GM18868 (cell line): ENCODE data around the gene UBE2D3.
"Not testable (repeated sequence)": the region's sequence is repeated elsewhere in the genome, so short reads cannot be mapped to it uniquely, and the experiment has no call there.

Experiments
- ATAC-seq: cut with Tn5 transposase; IDR thresholded peaks from one replicate; pipeline ENCODE4 v1.9.1; 2021; ENCODE audit warnings: mild to moderate bottlenecking, moderate library complexity; ENCODE audit not compliant: unreplicated experiment

UBE2D3 gene

DNA sequence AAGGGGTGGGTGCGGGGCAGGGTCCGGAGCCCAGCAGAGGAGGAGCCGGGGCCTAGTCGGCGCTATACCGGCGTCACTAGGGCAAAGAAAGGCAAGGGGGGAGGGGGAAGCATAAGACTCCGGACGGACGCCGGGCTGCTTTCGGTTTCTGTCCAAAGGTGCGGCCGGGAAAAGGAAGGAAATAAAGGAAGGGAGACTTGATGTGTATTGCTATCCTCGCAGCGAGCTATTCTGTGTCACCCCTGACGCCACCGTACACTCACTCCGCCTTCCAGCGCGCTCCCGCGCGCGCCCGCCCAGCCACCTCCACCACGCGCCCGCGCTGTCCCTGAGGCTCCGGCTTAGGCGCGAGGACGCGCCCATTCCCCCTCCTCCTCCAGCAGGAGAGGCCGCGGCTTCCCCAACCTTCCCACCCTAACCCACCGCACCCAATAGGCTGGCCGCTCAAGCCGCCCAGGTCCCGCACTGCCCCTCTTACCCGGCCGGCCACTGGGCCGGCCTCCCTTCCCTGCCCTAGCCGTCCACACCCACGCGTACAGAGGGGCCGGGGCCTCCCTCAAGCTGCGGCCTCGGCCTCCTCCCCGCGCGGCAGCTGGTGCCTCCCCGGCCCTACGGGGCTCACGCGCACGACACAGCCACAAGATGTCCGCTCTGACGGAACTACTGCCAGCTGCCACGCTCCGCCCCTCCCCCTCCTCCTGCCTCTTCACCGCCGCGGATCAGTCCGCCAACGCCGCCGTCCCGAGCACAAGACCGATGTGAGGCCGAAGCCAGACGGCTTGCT lies at the start of gene UBE2D3:
Gene UBE2D3 (minus strand): TSS at position 662 of the 784 bp plus-strand sequence. CDS start 1,043 bp downstream, outside the sequence.
- ATAC-seq, result peak; percentile 31

DNA sequence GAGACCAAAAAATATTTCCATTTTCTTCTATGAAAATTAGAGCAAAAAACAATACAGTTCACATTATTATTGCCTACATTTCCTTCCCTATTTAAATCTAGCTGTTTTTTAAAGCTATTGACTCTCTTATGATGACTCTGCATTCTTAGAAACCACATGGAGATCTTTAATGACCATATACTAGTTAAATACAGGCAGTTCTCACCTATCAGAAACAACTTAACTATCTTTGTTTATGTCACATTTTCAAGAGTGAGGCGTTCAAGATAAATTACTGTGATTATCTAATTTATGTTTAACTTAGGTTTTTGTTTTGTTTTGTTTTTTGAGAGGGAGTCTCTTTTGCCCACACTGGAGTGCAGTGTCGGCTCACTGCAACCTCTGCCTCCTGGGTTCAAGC lies 44.4 kb upstream of the UBE2D3 start:
- ATAC-seq, result no peak

DNA sequence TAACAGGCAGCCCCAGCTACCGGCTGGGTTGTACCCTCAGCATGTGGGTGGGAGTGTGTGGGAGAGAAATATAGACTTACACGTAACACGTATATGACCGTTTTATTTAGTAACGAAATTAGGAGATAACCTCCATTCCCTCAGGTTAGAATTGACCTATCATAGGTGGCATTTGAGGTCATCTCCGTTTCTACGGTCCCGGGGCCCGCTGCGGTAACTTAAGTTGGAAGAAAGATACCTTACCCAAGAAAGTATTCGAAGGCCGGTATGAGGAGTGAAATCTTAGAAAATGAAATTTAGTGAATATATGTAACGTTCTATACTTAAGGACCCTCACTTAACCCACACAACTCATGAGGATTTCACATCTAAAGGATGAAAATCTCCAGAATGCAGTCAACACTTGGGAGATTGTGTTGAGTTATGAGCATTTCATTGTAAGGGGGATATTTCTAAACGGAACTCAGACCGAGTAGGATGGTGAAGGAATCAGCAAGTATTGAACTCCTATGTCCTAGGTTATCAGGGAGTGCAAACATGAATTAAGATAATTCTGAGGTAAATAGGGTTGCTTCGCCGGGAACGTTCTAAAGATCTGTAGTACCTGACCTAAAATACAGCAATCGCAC lies 42.3 kb upstream of the UBE2D3 start:
- ATAC-seq, result peak; percentile 28

- peak; percentile 86 for ATAC-seq
These were observed 41.6 kb upstream of the UBE2D3 start, which contains the start of gene CISD2 for GRCh38 chr4:102868781-102869568. CISD2 (plus strand) TSS chr4:102868992; CDS start chr4:102869085, 93 bp downstream.

DNA sequence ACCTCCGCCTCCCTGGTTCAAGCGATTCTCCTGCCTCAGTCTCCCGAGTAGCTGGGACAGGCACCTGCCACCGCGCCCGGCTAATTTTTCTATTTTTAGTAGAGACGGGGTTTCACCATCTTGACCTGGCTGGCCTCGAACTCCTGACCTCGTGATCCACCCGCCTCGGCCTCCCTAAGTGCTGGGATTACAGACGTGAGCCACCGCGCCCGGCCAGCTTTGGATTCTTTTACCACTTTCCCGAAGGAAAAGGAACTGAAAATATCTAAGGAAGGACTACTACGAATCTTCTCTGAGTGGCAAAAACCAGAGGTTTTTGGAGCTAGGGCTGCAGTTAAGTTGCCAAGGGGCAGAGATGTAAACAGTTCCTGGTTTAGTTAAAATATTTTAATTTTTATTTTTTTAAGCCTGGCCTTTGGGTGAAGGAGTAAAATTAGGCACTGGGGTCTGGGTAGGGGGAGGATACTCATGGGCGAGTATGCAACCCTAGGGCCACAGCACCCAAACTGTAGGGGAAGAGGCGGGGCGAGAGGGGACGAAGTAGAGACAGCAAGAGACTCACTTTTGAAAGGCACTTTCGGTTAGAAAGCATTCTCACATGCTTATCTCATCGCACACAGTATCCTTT lies 40.9 kb upstream of the UBE2D3 start:
- ATAC-seq, result peak; percentile 46

DNA sequence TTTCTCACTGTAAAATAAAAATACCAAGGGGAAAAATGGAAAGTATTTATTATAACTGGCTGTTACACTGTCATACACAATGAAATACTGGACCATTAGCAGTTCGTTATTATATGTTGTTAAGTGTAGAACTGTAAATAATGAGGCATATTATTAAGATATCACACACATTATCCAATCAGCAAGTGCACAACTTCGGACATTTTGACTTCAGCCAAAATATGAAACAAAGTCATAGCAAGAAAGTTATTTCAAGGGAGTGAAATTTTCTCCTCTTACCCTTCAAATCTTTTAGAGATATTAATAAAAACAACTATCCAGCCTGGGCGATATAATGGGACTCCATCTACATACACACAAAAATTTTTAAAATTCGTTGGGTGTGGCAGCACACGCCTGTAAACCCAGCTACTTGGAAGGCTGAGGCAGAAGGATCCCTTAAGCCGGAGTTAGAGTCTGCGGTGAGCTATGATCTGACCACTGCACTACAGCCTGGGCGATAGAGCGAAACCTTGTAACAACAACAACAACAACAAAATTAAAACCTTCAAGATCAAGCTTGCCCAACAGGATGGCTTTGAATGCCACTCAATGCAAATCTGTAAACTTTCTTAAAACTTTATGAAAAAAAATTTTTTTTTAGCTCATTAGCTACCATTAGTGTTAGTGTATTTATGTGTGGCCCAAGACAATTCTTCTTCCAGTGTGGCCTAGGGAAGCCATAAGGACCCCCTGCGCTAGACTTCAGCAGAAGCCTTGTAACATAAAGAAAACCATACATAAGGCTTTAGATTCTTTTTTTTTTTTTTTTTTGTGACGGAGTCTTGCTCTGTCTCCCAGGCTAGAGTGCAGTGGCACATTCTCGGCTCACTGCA lies 40.2 kb upstream of the UBE2D3 start:
- ATAC-seq, result no peak

GRCh38 chr4:102865327-102865726 lies 38.0 kb upstream of the UBE2D3 start:
- ATAC-seq, result not testable (repeated sequence)

DNA sequence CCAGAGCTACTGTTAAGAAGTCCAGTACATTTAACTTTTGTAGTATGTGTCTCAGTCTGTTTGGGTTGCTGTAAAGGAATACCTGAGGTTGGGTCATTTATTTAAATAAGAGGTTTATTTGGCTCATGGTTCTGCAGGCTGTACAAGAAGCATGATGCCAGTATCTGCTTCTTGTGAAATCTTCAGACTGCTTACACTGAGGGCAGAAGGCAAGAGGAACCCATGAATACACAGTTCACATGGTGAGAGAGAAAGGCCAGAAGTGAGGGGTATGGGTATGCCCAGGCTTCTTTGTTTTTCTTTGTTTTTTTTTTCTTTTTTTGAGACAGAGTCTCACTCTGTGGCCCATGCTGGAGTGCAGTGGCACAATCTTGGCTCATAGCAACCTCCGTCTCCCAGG lies 35.4 kb upstream of the UBE2D3 start:
- ATAC-seq, result no peak

GRCh38 chr4:102862016-102862415 lies 34.7 kb upstream of the UBE2D3 start:
- ATAC-seq, result no peak

DNA sequence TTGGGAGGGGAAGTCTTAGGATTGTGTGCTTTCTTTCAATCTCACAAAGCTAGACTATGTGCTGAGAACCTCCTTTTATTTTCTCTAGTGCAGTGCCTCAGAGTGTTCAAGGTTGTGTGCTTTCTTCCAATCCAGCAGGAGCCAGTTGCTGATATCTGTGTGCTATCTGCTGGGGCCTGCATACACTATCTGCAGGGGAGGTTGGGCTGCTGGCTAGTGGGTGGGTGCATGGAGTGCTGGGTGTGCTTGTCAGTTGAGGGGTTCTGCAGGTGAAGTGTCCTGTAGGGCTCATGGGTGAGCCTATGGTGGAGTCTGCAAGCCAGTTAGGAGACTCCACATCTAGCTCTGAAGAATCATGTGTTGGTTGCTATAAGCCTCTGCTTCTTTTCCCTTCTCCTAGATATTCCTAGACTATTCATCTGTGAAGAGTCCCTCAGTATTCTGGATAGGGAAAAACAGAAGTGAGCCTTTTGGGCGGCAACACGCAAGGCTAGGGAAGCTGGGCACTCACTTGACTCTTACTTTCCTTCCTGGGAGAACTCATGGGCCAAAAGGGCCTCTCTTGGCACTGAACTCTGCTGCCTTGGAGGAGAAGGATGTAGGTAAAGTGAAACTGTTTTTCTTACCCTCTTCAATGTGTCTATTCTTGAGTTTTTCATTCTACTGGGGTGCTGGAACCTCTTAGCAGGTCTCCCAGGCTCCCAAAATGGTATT lies 33.4 kb upstream of the UBE2D3 start:
- ATAC-seq, result no peak

DNA sequence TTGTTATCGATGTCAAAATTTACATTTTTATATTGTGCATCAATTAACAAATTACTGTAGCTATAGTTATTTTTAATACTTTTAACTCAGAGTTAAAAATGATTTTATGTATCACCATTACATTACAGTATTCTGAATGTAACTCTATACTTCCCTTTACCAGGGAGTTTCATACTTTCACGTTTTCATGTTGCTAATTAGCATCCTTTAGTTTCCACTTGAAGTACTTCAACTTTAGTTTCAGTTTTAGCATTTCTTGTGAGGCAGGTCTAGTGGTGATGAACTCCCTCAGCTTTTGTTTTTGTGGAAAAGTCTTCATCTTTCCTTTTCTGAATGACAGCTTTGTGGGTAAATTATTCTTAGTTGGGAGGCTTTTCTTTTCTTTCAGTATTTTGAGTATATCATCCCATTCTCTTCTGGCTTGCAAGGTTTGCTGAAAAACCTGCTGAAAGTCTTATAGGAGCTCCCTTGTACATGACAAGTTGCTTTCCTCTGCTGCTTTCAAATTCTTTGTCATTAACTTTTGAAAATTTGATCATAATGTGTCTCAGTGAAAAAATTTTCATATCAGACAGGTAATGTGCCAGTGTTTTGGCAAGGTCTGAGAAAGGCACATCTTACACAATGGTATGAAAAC lies 31.6 kb upstream of the UBE2D3 start:
- ATAC-seq, result no peak

- no peak for ATAC-seq
These were observed 23.0 kb upstream of the UBE2D3 start for GRCh38 chr4:102850370-102850769.

DNA sequence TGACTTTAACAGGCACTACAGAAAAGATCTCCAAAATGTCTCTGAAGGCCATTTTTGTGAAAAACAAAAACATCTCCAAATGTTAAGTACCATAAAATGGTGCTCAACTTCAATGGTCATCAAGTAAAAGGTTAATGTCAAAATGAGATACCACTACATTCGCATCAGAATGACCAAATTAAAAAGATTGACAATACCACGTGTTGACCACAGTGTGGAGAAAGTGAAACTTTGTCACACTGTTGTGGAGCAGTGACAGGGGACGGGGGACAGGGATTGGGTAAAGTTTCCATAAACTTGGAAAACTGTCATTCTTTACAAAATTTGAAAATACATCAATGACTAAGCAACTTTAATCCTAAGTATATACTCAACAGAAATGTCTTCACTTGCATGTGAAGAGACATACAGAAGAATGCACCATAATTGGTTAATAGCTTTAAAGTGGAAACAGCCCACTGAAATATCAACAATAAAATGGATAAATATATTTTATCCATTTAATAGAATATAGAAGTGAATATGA lies 22.3 kb upstream of the UBE2D3 start:
- no peak for ATAC-seq

- ATAC-seq, result no peak
These were observed 20.3 kb upstream of the UBE2D3 start for GRCh38 chr4:102847687-102848086.

DNA sequence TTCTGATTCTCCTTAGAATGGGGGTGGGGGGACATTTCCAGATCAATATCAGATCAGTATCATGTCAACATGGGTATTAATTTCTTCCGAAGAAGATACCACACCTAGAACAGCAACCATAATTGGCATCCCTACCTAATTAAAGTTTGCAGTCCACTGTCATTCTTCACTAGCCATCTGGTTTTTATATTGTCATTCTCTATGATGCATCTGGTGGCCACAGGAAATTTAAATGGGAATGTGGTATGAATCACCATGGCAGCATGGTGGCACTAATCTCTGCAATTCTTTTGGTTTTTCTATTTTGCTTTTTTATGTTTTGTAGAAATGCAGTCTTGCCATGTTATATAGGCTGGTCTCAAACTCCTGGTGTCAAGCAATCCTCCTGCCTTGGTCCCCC lies 16.6 kb upstream of the UBE2D3 start:
- no peak for ATAC-seq

DNA sequence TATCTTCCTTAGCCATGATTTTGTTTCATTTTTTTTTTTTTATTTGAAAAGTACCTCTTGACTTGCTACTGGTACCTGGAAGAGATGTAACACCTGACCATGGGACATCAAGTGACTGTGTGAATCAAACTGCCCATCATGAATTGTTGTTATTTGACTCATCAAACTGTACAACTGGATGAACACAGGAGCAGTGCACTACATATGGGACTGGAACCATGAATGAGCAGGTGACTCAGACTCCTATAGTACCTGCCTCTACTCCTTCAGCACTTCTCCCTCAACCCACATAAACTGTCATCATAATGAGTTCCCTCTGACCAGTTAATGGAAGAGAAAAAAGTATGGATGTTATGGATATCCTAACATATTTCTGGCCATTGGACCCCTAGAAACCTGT lies 15.9 kb upstream of the UBE2D3 start:
- no peak for ATAC-seq

- no peak for ATAC-seq
These were observed 15.0 kb upstream of the UBE2D3 start for GRCh38 chr4:102842367-102842766.

GRCh38 chr4:102836596-102836995 lies 9.2 kb upstream of the UBE2D3 start:
- ATAC-seq, result no peak

DNA sequence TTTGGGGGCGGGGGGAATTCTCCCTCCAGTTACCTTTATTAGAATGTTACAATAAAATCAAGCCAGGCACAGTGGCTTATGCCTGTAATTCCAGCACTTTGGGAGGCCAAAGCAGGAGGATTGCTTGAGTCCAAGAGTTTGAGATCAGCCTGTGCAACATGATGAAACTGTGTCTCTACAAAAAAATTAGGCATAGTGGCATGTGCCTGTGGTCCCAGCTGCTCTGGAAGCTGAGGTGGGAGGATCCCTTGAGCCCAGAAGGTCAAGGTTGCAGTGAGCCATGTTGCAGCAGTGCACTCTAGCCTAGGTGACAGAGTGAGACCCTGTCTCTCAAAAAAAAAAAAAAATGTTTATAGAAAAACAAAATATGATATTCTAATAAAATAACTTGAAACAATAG lies 5.3 kb upstream of the UBE2D3 start:
- ATAC-seq, result no peak
